Measurements from ENCODE around the gene PLA2G4E. TPM values are rescaled to one million over a fixed set of nuclear protein-coding genes. Genes with fewer than 3 reads are reported as not detected.

Gene PLA2G4E
- total RNA-seq, 1 experiment from 2014 or later, result 1.8 TPM

- POLR2A ChIA-PET, result no interaction called here
- TF ChIP-seq CTCF (IDR thresholded peaks at IDR 0.05; ENCODE audit: insufficient read depth in 1 of 2, low read depth in 1 of 2, low read length in 1 of 2, severe bottlenecking in 1 of 2, unreplicated experiment in 1 of 2), result no peak
- Mint-ChIP-seq H3K36me3 (ENCODE audit: insufficient read depth, unreplicated experiment) (no peaks in the 10 kb centered on the region), H3K9me3 (ENCODE audit: unreplicated experiment) (peaks cover 5% of the 10 kb centered on the region), H3K4me3 (ENCODE audit: unreplicated experiment) (no peak overlapping the region), H3K27ac (ENCODE audit: unreplicated experiment) (no peak overlapping the region), H3K4me1 (ENCODE audit: low read depth, unreplicated experiment) (peaks cover 18% of the 10 kb centered on the region), H3K27me3 (ENCODE audit: insufficient read depth, unreplicated experiment) (no peaks in the 10 kb centered on the region)
- intact Hi-C loops (cut with micrococcal nuclease; ENCODE audit: unreplicated experiment), result no loop called here
- no TSS peak for BruUV-seq (replicated peaks)
- H3K36me3 ChIP-seq (ENCODE audit: control insufficient read depth, insufficient read depth, low read length), result no peaks in the 10 kb centered on the region
- no peaks in the 10 kb centered on the region for H3K27me3 ChIP-seq (replicated peaks; ENCODE audit: control insufficient read depth, insufficient read depth, low read length)
- CTCF ChIA-PET, result interaction anchor here (0.8 to 1.5 kb wide), 2 partner anchors 10 to 82 kb away, joined by 4 to 6 read pairs; no protein-coding TSS in a partner anchor
- H3K9me3 ChIP-seq, result no peaks in the 10 kb centered on the region
- H3K4me3 ChIP-seq (ENCODE audit: low read depth, low read length), result no peak overlapping the region
- peaks cover 4% of the 10 kb centered on the region; the same call in 1 of the 2 replicates for H3K4me1 ChIP-seq
- DNase-seq, result no peak
These were observed 18.5 kb downstream of the PLA2G4E start for GRCh38 chr15:42002333-42002732.

GRCh38 chr15:42001236-42001635 lies 19.6 kb downstream of the PLA2G4E start:
- Mint-ChIP-seq H3K4me3 (ENCODE audit: unreplicated experiment) (no peak overlapping the region), H3K36me3 (ENCODE audit: insufficient read depth, unreplicated experiment) (no peaks in the 10 kb centered on the region), H3K27me3 (ENCODE audit: insufficient read depth, unreplicated experiment) (no peaks in the 10 kb centered on the region), H3K4me1 (ENCODE audit: low read depth, unreplicated experiment) (peaks cover 15% of the 10 kb centered on the region), H3K27ac (ENCODE audit: unreplicated experiment) (no peak overlapping the region), H3K9me3 (ENCODE audit: unreplicated experiment) (no peaks in the 10 kb centered on the region)
- no peaks in the 10 kb centered on the region for H3K27me3 ChIP-seq (replicated peaks; ENCODE audit: control insufficient read depth, insufficient read depth, low read length)
- no peak for TF ChIP-seq CTCF (IDR thresholded peaks at IDR 0.05; ENCODE audit: insufficient read depth in 1 of 2, low read depth in 1 of 2, low read length in 1 of 2, severe bottlenecking in 1 of 2, unreplicated experiment in 1 of 2)
- BruUV-seq (replicated peaks), result no TSS peak
- no peak overlapping the region for H3K4me3 ChIP-seq (ENCODE audit: low read depth, low read length)
- ChIA-PET POLR2A (no interaction called here), CTCF (interaction anchor here (1.5 kb wide), 1 partner anchor 83 kb away, joined by 4 read pairs; no protein-coding TSS in a partner anchor)
- no peak for DNase-seq
- intact Hi-C loops (cut with micrococcal nuclease; ENCODE audit: unreplicated experiment), result no loop called here
- no peaks in the 10 kb centered on the region for H3K9me3 ChIP-seq
- peaks cover 7% of the 10 kb centered on the region; the same call in 1 of the 2 replicates for H3K4me1 ChIP-seq
- H3K36me3 ChIP-seq (ENCODE audit: control insufficient read depth, insufficient read depth, low read length), result no peaks in the 10 kb centered on the region

- no peaks in the 10 kb centered on the region for H3K9me3 Mint-ChIP-seq (ENCODE audit: unreplicated experiment)
- no peak overlapping the region for H3K4me3 Mint-ChIP-seq (ENCODE audit: unreplicated experiment)
- ChIA-PET CTCF (no interaction called here), POLR2A (no interaction called here)
- no peaks in the 10 kb centered on the region for H3K27me3 Mint-ChIP-seq (ENCODE audit: insufficient read depth, unreplicated experiment)
- intact Hi-C loops (cut with micrococcal nuclease; ENCODE audit: unreplicated experiment), result no loop called here
- H3K4me1 ChIP-seq, result peaks cover 7% of the 10 kb centered on the region; the same call in 1 of the 2 replicates
- no peaks in the 10 kb centered on the region for H3K9me3 ChIP-seq
- no peak overlapping the region for H3K4me3 ChIP-seq (ENCODE audit: low read depth, low read length)
- H3K4me1 Mint-ChIP-seq (ENCODE audit: low read depth, unreplicated experiment), result peaks cover 15% of the 10 kb centered on the region
- DNase-seq, result no peak
- TF ChIP-seq CTCF (IDR thresholded peaks at IDR 0.05; ENCODE audit: insufficient read depth in 1 of 2, low read depth in 1 of 2, low read length in 1 of 2, severe bottlenecking in 1 of 2, unreplicated experiment in 1 of 2), result no peak
- H3K36me3 Mint-ChIP-seq (ENCODE audit: insufficient read depth, unreplicated experiment), result no peaks in the 10 kb centered on the region
- H3K36me3 ChIP-seq (ENCODE audit: control insufficient read depth, insufficient read depth, low read length), result no peaks in the 10 kb centered on the region
- BruUV-seq (replicated peaks), result no TSS peak
- peak overlapping the region; percentile 18 for H3K27ac Mint-ChIP-seq (ENCODE audit: unreplicated experiment)
- H3K27me3 ChIP-seq (replicated peaks; ENCODE audit: control insufficient read depth, insufficient read depth, low read length), result no peaks in the 10 kb centered on the region
These were observed 21.3 kb downstream of the PLA2G4E start for GRCh38 chr15:41999290-42000285.

Measured in Caco-2 (cell line).